Tibial nerve (tissue), 3 donors: ENCODE measurements around the gene NME1.
"Not testable (repeated sequence)": the region's sequence is repeated elsewhere in the genome, so short reads cannot be mapped to it uniquely, and the experiment has no call there.

Source experiments
- POLR2A ChIP-seq, 2 donors: fragments of 450-650 bp; IDR thresholded peaks; one replicate each; pipeline ENCODE4 v1.6.1; 2017; ENCODE audit warnings: antibody characterized with exemption in 2 of 2, mild to moderate bottlenecking in 2 of 2, moderate library complexity in 2 of 2
- TF ChIP-seq, protein P1 (sequence below), 5 experiments: fragments of 200-600 bp in 3 of 5; fragments of 450-650 bp in 2 of 5; sonication (generic) in 3 of 5; IDR thresholded peaks; one replicate each; pipeline ENCODE4 v1.5.1; 2016 to 2019; ENCODE audit warnings: antibody characterized with exemption in 5 of 5, mild to moderate bottlenecking in 3 of 5, moderate library complexity in 2 of 5

DNA sequence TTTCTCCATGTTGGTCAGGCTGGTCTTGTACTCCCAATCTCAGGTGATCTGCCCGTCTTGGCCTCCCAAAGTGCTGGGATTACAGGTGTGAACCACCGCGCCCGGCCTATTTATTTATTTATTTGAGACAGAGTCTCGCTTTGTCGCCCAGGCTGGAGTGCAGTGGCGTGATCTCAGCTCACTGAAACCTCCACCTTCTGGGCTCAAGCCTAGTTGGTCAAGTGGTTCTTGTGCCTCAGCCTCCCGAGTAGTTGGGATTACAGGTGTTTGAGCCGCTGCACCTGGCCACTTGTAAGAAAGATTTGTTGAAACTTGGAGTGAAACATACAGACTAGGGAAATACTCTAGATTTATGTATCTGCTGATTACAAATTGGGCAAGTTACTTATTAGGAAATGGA, 18.7 kb downstream of the NME1 start:
- TF ChIP-seq, protein P1, sequence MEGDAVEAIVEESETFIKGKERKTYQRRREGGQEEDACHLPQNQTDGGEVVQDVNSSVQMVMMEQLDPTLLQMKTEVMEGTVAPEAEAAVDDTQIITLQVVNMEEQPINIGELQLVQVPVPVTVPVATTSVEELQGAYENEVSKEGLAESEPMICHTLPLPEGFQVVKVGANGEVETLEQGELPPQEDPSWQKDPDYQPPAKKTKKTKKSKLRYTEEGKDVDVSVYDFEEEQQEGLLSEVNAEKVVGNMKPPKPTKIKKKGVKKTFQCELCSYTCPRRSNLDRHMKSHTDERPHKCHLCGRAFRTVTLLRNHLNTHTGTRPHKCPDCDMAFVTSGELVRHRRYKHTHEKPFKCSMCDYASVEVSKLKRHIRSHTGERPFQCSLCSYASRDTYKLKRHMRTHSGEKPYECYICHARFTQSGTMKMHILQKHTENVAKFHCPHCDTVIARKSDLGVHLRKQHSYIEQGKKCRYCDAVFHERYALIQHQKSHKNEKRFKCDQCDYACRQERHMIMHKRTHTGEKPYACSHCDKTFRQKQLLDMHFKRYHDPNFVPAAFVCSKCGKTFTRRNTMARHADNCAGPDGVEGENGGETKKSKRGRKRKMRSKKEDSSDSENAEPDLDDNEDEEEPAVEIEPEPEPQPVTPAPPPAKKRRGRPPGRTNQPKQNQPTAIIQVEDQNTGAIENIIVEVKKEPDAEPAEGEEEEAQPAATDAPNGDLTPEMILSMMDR (IDR thresholded peaks at IDR 0.05): not testable (repeated sequence)
- TF ChIP-seq POLR2A (IDR thresholded peaks at IDR 0.05): not testable (repeated sequence)
